DMS53 treated with DMSO at 0.1 percent for 48 hours (cell line): ENCODE results near the gene TTC21A.
"Not testable (repeated sequence)": the region's sequence is repeated elsewhere in the genome, so short reads cannot be mapped to it uniquely, and the experiment has no call there.

Experiments used
- DNase-seq: peaks from one replicate; lab custom pipeline; 2025; ENCODE audit not compliant: unreplicated experiment; lab: John Stamatoyannopoulos, UW

The TTC21A gene

DNA sequence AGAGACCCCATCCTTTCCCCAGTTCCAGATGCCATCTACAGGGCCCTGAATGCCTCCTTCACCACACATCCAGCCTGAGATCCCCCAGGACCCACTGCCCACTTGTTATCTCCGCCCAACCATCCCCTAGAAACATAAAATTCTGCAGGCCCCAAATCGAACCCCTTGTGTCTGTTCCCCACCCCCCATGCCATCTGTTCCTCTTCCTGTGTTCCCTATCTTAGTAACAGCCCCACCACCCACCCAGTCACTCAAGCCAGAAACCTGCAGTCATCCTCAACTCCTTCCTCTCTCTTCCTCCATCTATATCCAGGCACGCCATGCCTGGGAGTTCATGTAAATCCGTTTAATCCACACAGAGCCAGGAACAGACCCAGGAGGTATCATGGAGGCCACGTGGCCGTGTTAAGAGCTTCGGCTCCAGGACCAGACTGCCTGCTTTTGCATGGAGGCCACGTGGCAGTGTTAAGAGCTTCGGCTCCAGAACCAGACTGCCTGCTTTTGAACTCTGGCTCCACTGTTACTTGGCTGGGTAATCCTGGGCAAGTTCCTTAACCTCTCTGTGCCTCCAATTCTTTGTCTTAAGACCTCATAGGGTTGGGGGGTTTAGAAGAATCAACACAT lies 41.1 kb downstream of the TTC21A start:
- DNase-seq = no peak

DNA sequence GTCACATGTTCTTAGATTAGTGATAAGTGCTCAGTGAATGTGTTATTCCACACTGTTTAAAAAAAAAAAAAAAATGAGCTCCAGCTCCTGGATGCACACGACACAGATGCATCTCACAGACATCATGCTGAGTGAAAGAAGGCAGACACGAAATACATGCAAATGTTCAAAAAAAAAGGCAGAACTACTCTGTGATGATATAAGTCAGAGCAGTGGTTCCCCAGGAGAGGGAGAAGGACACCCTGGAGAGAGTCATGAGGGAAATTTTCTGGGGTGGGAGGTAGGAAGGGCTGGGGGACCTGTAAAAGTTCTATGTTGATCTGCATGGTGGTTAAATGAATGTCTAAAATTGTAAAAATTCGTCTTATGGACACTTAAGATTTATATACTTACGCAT lies 41.6 kb downstream of the TTC21A start:
- DNase-seq = no peak

DNA sequence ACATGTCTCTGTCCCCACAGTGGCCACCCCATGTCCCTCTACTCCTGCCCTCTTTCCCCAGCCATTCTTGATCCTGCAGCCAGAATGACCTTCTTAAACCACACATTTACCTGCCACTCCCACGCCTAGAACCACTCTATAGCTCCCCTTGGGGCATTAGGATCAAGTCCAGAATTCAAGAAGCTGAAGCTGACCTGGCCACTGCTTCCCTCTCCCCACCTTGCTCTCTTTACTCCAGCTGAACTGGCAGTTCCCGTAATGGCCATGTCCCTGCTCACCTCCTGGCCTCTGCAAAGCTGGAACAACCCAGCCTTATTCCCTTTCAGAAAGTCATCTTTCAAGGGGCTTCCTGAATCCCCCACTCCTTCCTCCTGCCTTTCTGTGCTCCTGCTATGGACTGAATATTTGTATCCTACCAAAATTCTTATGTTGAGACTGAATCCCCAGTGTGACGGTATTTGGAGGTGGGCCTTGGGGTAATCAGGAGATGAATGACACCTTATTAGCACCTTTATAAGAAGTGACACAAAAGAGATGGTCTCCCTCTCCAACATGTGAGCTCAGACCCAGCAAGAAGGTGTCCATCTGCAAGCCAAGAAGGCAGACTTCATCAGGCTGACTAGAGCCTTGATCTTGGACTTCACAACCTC lies 42.1 kb downstream of the TTC21A start:
- DNase-seq = no peak

DNA sequence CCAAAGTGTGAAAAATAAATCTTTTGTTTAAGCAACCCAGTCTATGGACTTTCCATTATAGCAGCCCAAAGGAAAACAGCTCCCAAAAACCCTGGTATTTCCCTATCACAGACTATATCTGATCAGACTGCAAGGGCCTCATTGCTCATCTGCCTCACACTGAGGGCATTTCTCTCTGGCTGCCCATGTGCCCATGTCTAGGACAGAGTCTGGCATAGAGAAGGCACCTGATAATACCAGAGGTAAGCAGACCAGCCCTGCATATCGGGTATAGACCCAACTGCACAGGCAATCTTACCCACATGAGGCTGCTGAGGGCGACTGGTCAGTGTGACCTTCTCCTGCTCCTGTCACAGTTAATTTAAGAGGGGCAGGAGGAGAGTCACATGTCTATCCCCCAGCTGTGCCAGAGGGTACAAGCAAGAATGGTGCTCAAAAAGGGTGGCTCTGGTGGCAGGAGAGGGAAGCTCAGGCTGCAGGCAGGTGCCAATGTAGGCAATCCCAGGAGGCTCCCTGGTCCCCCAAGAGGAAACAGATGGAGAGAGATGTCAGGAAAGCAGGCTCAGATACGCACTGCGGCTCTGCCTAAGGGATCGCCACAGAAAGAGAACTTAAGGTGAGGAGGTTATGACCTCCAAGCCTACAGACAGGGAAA lies 42.8 kb downstream of the TTC21A start:
- no peak for DNase-seq

DNA sequence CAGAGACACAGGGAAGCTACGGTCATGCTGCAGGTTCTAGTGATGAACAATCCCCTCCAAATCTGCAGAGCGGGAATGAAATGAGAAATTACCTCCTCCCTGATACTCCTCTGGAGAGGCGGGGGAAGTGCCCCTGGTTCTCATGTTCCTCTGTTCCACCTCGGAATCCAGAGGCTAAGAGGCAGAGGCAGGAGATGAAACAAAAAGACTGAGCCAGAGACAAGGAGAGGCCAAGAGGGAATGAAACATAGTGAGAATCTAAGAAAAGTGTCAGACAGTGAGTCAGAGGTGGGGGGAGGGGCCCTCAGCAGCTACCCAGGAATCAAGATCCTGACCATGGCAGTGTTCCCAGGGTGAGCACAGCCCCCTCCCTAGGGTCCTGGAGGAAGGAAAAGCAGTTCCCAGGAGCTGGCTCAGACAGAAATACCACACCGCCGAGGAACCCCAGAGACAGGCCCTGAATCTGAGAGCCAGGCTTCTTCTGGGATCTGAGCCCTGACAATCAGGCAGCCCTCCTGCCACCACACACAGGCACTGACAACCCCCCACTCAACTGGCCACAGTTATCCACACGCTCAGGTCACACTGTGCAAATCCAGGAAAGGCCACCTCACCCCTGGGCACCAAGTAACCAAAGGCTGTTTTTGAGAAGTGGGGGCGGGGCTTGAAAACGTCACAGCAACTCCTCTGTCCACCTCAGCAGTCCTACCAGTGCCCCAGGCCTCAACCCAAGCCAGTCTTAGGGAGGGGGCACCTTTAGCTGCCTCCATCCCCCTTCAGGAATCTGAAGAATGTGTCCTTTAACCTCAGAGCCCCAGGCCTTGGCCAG lies 43.5 kb downstream of the TTC21A start:
- no peak for DNase-seq

DNA sequence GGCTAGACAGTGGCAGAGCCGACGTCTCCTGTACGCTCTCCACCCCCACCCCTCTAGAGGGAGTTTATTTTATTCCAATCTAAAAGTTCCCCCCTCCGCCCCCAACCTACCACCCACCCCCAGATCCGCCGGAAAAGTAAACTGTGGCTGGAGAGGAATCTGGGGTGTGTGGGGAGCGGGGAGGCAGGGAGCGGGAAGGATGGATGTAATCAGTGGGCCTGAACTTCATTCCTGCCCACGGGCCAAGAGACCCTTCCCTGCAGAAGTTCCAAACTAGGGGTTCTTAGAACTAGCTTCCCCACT lies 46.4 kb downstream of the TTC21A start:
- no peak for DNase-seq

DNA sequence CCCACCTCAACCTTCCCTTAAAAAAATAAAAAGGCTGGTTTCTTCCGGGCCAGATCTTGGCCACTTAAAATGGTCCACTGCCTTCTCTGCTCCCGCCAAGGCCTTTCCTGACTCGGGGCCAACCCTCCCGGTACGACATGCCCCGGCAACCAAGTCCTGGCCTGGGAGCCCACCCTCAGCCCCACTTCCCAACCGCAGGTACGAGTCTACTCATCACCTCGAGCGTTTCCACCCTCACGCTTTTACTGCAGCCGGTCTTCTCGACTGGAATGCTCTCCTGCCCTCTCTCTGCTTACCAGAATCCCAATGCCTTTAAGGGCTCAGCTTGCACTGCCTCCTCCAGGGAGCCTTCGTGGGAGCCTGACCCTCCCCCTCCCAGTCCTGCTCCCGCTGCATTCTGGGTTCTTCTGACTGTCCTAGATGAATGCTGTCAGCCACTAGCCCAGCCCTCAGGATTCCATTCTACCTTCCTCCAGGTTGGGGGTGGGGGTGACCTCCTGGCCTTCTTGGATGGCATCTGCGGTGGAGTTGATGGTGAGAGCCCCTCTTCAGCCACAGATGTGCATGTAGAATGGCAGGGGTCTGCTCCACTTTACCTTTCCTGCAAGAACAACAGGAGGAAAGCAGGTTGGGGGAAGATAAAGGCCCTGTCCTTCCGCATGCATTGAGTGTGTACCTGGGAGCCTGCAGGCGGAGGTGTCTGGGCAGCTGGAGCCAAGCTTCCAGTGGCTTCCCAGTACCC lies 47.0 kb downstream of the TTC21A start:
- DNase-seq = no peak

DNA sequence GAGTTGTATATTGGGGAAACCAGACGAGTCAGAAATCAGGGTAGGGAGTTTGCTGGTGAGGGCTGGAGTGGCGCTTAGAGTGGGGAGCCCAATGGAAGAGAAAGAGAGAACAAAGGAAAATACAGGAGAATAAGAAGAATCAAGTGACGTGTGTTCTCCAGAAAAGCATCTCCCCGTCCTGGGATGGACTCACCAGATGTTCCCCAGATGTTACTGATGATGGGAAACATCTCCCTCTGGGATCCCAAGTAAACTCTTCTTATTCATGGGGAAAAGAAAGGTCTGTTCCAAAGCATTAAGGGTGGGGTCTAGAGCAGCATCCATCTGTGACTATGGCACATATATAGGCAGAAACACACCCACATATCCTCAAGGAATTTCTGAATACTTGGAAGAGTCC lies 48.9 kb downstream of the TTC21A start:
- DNase-seq = no peak

DNA sequence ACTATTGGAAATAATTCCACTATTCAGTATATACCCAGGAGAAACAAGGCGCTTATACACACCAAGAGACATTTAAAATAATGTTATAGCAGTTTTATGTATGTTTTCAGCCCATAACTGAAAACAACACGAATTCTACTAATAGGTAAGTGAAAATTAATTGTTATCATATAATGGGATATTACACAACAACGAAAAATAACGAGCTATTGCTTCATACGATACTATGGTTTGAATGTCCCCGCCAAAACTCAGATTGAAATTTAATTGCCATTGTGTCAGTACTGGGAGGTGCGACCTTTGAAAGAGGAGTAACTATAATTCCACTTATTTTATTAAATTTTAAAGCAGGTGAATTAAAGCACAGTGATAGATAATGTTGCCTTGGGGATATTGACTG lies 49.9 kb downstream of the TTC21A start:
- DNase-seq = no peak

DNA sequence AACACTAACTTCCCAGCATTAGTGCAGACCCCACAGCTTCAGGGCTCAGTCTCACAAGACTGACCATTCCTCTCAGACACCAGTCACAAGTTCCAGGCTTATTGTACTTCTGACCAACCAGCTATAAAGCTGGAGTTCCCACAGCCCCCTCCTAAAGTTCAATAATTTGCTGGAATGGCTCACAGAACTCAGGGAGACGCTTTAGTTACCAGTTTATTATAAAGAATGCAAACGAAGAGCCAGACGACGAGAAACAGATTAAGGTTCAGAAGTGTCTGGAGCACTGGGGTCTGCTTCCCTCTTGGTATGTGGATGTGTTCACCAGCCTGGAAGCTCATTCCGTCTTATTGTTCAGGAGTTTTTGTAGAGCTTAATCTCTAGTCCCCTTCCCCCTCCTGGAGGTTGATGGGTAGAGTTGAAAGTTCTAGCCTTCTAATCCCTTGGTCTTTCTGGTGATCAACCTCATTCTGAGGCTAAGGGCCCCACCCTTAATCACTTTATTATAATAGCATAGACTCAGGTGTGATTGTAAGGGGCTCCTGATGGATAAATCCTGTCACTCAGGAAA lies 50.8 kb downstream of the TTC21A start:
- no peak for DNase-seq

DNA sequence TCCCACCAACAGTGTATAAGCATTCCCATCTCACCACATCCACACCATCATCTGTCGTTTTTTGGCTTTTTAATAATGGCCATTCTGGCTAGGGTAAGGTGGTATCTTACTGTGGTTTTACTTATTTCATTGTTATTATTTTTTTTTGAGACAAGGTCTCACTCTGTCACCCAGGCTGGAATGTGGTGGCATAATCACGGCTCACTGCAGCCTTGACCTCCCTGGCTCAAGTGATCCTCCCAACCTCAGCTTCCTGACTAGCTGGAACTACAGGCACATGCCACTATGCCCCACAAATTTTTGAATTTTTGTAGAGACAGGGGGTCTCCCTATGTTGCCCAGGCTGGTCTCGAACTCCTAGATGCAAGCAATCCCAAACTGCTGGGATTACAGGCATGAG lies 56.9 kb downstream of the TTC21A start:
- DNase-seq = no peak

DNA sequence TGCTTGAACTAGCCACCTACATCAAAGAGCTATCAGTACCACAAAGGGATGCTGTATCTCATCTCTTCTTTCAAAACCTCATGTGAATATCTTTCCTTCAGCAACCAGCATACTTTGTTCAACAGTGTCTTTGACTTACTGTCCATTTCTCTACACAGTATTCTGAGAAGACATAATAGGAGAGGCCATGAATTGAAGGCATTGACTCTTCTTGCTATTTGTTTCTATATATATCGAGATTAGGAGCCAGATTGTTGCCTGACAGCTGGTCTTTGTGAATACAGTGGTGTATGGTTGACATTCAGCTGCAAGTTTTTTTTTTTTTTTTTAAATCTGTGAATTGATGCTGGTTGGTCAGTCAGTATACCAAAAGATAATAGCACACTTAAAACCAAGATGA lies 58.0 kb downstream of the TTC21A start:
- no peak for DNase-seq

DNA sequence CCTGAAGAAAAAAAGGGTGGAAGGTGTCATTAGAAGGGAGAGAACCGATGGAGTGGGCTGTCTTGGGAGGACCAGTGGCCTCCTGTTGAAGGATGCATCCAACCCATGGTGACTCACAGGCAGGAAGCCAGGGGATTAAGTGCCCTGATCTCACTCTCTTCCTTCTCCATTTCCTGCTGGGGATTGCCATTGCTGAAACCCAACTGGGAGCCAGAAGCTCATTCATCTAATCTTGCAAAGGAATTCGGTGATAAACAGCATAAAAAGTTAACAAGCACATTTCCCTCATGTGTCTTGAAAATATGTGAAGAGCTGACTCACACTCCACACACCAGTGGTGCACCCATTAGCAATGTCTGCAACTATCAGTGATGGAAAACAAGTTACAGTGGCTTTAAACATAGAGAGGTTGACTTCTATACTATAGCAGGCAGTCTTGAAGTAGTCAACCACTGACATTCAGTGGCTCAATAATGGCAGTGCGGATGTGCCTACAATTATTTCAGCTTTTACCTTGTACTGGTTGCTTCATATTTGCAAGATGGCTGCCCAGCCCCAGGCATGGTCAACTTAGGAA lies 58.7 kb downstream of the TTC21A start:
- no peak for DNase-seq

DNA sequence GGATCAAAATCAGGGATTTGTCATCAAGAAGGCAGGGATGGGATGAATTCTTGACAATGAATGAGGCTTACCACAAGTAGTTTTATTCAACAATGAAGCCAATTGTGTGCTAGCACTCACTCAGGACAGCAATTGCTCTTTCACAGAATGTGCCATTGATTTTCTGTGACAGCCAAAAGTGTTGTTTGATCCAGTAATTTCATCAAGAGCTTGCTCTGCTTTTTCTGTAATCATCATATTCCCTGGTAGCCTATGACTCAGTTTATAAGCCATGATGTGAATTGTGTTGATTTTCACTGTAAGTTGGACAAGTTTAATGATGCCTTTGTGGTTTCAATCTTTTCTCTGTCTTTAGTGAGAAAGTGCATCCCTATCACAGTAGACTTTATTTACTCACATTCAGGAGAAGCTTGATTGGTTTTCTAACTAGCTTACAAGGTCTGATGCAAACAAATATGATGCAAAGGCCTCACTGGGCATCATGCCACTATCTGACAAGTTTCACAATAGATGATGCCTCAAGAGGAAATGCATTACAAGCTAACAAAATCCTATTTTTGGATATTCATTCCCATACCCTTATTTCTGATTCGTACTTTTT lies 59.6 kb downstream of the TTC21A start:
- no peak for DNase-seq

DNA sequence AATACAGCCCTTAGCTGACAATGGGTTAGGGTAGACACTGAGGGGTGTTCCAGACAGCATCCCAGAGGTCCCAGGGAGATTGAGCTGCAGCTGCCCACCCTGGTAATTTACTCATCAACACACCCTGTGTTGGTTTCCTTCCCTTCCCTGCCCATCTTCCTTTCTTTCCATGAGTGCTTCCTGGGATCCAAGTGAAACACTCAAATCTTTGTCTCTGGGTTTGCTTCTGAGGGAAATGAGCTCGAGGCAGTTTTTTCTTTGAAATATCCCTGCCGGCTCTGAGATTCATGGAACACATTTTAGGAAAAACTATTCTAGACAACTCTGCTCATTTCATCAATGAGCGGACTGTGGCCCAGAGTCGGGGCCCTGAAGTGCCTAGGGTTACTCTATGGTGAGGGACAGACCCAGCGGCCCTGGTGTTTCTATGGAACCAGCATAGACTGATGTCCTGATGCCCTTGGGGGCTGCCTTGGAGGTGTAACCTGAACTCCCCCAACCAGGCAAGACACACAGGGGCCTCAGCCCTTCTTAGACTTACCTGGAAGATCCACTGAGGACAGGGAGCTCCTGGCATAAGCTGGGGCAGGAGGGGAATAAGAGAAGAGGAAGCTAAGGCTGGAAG lies 60.8 kb downstream of the TTC21A start:
- DNase-seq = no peak

DNA sequence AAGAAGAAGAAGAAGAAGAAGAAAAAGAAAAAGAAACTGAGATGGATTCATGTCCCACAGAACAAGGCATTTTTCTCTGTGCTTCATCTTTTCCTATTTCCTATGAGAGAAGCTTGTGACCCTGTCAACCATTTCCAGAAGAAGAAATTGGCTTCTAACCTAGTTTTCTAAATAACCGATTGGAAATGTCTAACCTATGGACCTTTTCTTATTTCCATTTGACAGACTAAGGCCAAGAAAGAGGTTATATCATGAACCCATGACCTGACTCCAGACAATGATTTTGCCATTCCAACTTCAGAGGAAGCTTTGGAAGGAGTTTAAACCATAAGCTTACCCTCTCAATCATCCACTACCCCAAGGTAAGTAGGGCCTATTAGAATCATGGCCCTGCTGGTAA lies 62.2 kb downstream of the TTC21A start:
- DNase-seq = no peak

DNA sequence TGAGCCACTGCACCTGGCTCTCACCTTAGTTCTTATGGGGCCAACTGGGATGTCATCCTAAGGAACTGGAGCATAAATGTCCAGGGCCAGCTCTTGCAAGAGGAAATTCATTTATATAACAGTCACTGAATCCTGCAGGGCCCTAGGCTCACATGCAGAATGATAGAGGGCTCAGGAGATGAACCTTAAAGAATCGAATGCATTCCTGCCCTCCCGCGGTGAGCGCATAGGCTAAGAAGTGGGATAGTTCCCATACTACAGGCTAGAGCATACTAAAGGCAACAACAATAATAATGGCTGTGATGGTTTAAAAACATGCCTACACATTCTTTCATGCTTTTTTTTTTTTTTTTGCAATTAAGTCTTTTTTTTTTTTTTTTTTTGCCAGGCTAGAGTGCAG lies 63.0 kb downstream of the TTC21A start:
- DNase-seq = no peak

DNA sequence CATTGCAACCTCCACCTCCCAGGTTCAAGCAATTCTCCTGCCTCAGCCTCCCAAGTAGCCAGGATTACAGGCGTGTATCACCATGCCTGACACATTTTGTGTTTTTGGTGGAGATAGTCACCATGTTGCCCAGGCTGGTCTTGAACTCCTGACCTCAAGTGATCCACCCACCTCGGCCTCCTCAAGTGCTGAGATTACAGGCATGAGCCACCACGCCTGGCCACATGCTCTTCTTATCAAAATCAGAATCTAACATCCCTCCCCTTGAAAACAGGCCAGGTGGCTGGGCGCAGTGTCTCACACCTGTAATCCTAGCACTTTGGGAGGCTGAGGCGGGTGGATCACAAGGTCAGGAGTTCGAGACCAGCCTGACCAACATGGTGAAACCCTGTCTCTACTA lies 63.4 kb downstream of the TTC21A start:
- DNase-seq = not testable (repeated sequence)

DNA sequence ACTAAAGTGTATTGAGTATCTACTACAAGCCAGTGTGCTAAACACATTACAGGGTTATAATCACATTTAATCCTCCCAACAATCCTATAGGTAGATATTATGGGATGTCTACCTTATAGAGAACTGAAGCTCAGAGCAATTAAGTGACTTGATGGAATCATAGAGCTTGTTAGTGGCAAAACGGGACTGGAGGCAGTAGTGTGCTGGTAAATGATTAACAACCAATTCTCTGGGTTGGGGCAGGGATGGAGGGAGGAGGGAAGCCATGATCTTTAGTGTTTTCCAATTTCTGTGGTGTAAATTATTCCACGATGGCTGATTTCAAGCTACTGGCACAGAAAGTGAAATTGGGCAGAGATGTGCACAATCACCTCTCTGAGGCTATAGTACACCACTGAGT lies 64.4 kb downstream of the TTC21A start:
- DNase-seq = no peak
